ENCODE data around the gene SREBF2. TPM values are rescaled to one million over a fixed set of nuclear protein-coding genes. Genes with fewer than 3 reads are reported as not detected.

The SREBF2 gene
- polyA plus RNA-seq, 3 donors from 2014 or later, result 16.9 to 40.3 (median 22.9) TPM

GRCh38 chr22:41840216-41840615 lies 7.3 kb downstream of the SREBF2 start:
- Mint-ChIP-seq H3K36me3 (peaks cover 4 to 15% (median 5%) of the 10 kb centered on the region in 3 donors), H3K27ac (peak overlapping the region in 5 of 6 donors; percentile 50 to 64 (median 56)), H3K9me3 (no peaks in the 10 kb centered on the region), H3K4me1 (peaks cover 51 to 56% of the 10 kb centered on the region in 2 donors), H3K4me3 (no peak overlapping the region), H3K27me3 (ENCODE audit: low read depth in 3 of 3) (peaks cover 0 to 2% (median 1%) of the 10 kb centered on the region in 3 donors)
- DNase-seq, result no peak

GRCh38 chr22:41841085-41841712 lies 8.3 kb downstream of the SREBF2 start:
- DNase-seq, result no peak
- Mint-ChIP-seq H3K4me3 (no peak overlapping the region), H3K27ac (peak overlapping the region in 4 of 6 donors; percentile 29 to 64 (median 54)), H3K9me3 (no peaks in the 10 kb centered on the region), H3K36me3 (peaks cover 4 to 15% (median 5%) of the 10 kb centered on the region in 3 donors), H3K4me1 (peaks cover 54 to 58% of the 10 kb centered on the region in 2 donors), H3K27me3 (ENCODE audit: low read depth in 3 of 3) (peaks cover 0 to 2% (median 1%) of the 10 kb centered on the region in 3 donors)

- peak overlapping the region in 2 of 6 donors; percentile 8 to 17 for H3K27ac Mint-ChIP-seq
Measured at GRCh38 chr22:41842996-41843970, 10.4 kb downstream of the SREBF2 start.

DNA sequence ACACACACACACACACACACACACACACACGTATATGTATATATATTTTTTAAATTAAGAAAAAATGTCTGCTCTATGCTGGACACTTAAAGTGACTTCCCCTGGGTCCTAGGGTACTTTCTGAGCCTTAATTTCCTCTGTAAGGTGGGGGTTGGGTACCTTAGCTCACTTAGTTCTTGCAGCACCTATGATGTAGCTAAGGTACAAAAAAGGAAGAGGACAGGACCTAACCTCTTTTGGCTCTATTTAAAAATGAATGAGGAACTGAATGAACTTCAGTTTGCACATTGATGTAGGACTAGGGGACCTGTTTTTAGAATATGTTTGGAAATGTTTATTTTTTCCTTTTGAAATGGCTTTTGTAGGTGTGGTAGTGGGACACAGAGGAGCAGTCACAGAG lies 11.1 kb downstream of the SREBF2 start:
- Mint-ChIP-seq H3K9me3 (no peaks in the 10 kb centered on the region), H3K4me1 (peaks cover 58 to 63% of the 10 kb centered on the region in 2 donors), H3K27ac (no peak overlapping the region), H3K4me3 (no peak overlapping the region), H3K36me3 (peaks cover 0 to 6% (median 0%) of the 10 kb centered on the region in 3 donors), H3K27me3 (ENCODE audit: low read depth in 3 of 3) (peaks cover 0 to 2% (median 1%) of the 10 kb centered on the region in 3 donors)
- DNase-seq, result no peak

More at GRCh38 chr22:41842996-41843970, 10.4 kb downstream of the SREBF2 start:
- peaks cover 0 to 6% (median under 1%) of the 10 kb centered on the region in 3 donors for H3K36me3 Mint-ChIP-seq
- no peak for DNase-seq
- H3K4me1 Mint-ChIP-seq, result peaks cover 55 to 62% of the 10 kb centered on the region in 2 donors
- H3K27me3 Mint-ChIP-seq (ENCODE audit: low read depth in 3 of 3), result peaks cover 0 to 2% (median 1%) of the 10 kb centered on the region in 3 donors
- no peaks in the 10 kb centered on the region for H3K9me3 Mint-ChIP-seq
- H3K4me3 Mint-ChIP-seq, result no peak overlapping the region

DNA sequence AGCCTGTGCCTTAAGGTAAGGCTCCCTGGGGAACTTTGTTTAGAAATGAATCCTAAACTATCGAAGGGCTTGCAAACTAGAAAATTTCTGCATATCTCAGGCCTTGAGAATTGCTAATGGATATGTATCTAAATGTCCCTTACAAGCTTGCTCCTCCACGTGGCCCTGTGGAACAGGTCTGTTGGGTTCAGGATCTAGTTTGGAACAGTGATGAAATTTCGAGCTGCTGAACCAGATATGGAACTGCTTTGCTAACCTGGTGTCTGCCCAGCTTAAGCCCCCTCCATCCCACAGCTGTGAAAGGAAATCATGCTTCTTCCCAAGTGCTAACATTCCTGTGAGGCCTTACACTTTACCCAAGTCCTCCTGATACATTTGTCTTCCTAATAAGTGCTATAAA lies 11.6 kb downstream of the SREBF2 start:
- DNase-seq, result no peak
- Mint-ChIP-seq H3K27me3 (ENCODE audit: low read depth in 3 of 3) (peaks cover 0 to 2% (median 0%) of the 10 kb centered on the region in 3 donors), H3K9me3 (no peaks in the 10 kb centered on the region), H3K4me3 (no peak overlapping the region), H3K36me3 (peaks cover 0 to 6% (median 0%) of the 10 kb centered on the region in 3 donors), H3K27ac (no peak overlapping the region), H3K4me1 (peaks cover 58 to 64% of the 10 kb centered on the region in 2 donors)

DNA sequence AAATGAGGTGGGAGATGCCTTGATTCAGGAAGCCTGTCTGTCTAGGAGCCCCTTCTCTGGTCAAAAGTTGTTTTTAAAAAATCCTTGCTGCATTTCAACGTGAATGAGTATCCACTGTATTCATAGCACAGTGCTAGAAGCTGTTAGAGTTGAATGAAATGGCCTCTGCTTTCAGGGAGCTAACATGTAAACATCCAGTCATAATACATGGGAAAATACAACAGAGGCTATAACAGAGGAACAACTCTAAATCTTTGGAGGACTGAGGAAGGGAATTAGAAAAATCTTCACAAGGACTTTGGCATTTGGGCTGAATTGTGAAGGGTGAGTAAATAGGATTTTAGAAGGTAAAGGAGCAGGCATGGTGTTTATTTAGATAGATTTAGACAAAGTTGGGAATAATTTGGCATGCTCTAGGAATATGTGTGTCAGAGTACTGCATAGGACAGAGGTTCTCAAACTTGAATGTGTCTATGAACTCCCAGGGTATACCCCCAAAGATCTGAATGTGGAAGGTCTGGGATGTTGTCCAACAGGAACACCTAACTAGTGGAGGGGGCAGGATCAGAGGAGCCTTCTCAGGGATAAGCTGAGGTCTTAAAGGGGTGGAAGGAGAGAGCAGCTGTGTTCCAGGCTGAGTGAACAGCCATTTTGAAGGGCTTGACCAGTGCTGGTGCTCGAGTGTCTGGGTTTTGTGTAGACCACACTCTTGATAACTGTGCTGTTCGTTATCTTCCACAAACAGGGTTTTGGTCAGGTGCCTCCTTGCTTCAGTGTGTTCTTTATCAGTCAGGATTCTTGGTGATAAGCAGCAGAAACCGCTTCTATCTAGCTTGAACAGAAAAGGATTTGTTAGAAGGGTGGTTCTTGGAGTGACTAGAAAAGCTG lies 12.7 kb downstream of the SREBF2 start:
- H3K4me1 Mint-ChIP-seq, result peaks cover 52 to 62% of the 10 kb centered on the region in 2 donors
- peak overlapping the region in 3 of 6 donors; percentile 3 to 44 (median 23) for H3K27ac Mint-ChIP-seq
- H3K4me3 Mint-ChIP-seq, result no peak overlapping the region
- H3K9me3 Mint-ChIP-seq, result no peaks in the 10 kb centered on the region
- no peak for DNase-seq
- peaks cover 0 to 2% (median 0%) of the 10 kb centered on the region in 3 donors for H3K27me3 Mint-ChIP-seq (ENCODE audit: low read depth in 3 of 3)
- peaks cover 0 to 3% (median 0%) of the 10 kb centered on the region in 3 donors for H3K36me3 Mint-ChIP-seq

GRCh38 chr22:41846268-41846987 lies 13.5 kb downstream of the SREBF2 start:
- Mint-ChIP-seq H3K4me1 (peaks cover 48 to 58% of the 10 kb centered on the region in 2 donors), H3K36me3 (peaks cover 0 to 3% (median 0%) of the 10 kb centered on the region in 3 donors), H3K27ac (peak overlapping the region in 5 of 6 donors; percentile 4 to 65 (median 10)), H3K9me3 (no peaks in the 10 kb centered on the region), H3K27me3 (ENCODE audit: low read depth in 3 of 3) (peaks cover 0 to 2% (median 0%) of the 10 kb centered on the region in 3 donors), H3K4me3 (no peak overlapping the region)
- DNase-seq, result no peak

- peak overlapping the region in 1 of 5 donors; percentile 12 for H3K4me3 Mint-ChIP-seq
- H3K36me3 Mint-ChIP-seq, result peaks cover 0 to 1% (median 1%) of the 10 kb centered on the region in 3 donors
- H3K9me3 Mint-ChIP-seq, result no peaks in the 10 kb centered on the region
- peak overlapping the region; percentile 8 to 36 (median 18) for H3K27ac Mint-ChIP-seq
- peaks cover 0 to 2% (median 0%) of the 10 kb centered on the region in 3 donors for H3K27me3 Mint-ChIP-seq (ENCODE audit: low read depth in 3 of 3)
- H3K4me1 Mint-ChIP-seq, result peaks cover 48 to 55% of the 10 kb centered on the region in 2 donors
- DNase-seq, result no peak
Measured at GRCh38 chr22:41847300-41847699, 14.4 kb downstream of the SREBF2 start.

DNA sequence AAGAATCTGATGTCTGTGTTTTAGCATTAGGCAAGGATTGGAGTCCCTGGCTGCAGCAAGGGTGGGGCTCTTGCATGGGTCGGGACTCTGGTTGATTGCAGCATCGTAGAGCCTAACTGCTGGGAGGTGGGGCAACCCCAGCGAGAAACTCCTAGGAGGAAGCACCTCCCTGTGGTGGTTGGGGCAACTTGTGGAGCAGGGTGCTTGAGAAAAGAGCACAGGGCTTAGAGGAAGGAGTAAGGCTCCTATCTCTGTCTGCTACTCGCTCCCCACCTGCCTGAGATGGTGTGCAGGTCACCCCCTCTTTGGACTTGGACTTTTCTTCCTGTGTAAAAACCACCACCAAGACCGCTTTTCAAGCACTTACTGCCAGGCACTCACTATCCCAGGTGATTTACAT lies 15.6 kb downstream of the SREBF2 start:
- peak overlapping the region; percentile 51 to 62 (median 53) for H3K4me3 Mint-ChIP-seq
- peaks cover 0 to 1% (median 0%) of the 10 kb centered on the region in 3 donors for H3K27me3 Mint-ChIP-seq (ENCODE audit: low read depth in 3 of 3)
- H3K27ac Mint-ChIP-seq, result peak overlapping the region; percentile 34 to 87 (median 64)
- peaks cover 52 to 54% of the 10 kb centered on the region in 2 donors for H3K4me1 Mint-ChIP-seq
- H3K9me3 Mint-ChIP-seq, result no peaks in the 10 kb centered on the region
- peak; percentile 32 to 38 (median 38) for DNase-seq
- H3K36me3 Mint-ChIP-seq, result peaks cover 0 to 3% (median 0%) of the 10 kb centered on the region in 3 donors

DNA sequence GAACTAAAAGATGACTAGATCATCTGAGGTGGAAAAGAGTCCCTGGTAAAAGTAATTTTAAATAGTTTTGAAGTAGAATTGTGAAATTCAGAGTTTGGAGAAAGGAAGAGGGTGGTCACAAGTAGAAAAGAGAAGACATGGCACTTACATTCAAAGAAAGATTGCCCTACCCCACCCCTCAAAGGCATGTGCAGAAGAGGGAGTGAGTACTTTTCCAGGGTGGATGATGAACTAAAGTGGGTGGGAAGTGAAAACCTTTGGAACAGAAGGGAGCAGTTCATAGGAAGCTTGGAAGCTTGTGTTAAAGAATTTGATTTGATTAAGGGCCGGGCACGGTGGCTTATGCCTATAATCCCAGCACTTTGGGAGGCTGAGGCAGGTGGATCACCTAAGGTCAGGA lies 23.6 kb downstream of the SREBF2 start:
- Mint-ChIP-seq H3K4me1 (peaks cover 47 to 55% of the 10 kb centered on the region in 2 donors), H3K4me3 (peak overlapping the region in 1 of 5 donors; percentile 32), H3K27me3 (ENCODE audit: low read depth in 3 of 3) (peaks cover 0 to 9% (median 0%) of the 10 kb centered on the region in 3 donors), H3K27ac (peak overlapping the region; percentile 78 to 93 (median 87)), H3K9me3 (no peaks in the 10 kb centered on the region), H3K36me3 (peaks cover 0 to 3% (median 0%) of the 10 kb centered on the region in 3 donors)
- DNase-seq, result no peak

DNA sequence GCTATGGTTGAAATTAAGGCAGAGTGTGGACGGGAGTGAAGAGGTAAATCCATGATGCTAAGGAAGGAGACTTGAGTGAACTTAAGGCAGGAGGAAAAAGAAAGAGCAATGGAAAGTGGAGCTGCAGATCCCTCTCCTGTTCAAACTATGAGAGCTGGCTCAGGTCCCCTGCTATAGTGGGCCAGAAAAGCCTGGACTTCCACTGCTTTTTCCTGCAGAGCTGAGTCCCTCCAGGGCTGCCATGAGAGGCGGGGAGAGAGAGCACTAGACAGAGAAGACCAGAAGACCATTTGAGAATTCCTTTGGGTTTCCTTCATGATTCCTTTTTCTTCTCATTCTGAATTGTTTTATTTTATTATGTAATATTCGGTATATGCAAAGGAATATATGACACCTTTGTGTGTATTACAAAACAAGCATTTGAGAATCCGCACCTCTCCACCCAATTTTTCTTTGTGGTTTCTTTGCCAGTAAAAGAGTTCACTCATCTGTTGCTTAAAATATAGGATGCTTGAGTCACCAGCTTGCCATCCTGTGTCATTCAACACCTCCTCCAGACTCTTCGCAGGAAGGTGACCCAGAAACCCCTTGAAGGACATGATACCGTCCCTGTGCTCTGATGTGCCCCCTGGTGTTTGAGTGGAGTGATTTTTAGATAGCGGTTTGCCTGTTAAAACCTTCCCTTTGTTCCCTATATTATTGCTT lies 24.4 kb downstream of the SREBF2 start:
- Mint-ChIP-seq H3K36me3 (peaks cover 0 to 2% (median 0%) of the 10 kb centered on the region in 3 donors), H3K4me3 (peak overlapping the region; percentile 18 to 46 (median 24)), H3K9me3 (no peaks in the 10 kb centered on the region), H3K27me3 (ENCODE audit: low read depth in 3 of 3) (peaks cover 0 to 9% (median 0%) of the 10 kb centered on the region in 3 donors), H3K27ac (peak overlapping the region; percentile 78 to 93 (median 88)), H3K4me1 (peaks cover 48 to 59% of the 10 kb centered on the region in 2 donors)
- DNase-seq, result peak; percentile 78 to 82 (median 80)

DNA sequence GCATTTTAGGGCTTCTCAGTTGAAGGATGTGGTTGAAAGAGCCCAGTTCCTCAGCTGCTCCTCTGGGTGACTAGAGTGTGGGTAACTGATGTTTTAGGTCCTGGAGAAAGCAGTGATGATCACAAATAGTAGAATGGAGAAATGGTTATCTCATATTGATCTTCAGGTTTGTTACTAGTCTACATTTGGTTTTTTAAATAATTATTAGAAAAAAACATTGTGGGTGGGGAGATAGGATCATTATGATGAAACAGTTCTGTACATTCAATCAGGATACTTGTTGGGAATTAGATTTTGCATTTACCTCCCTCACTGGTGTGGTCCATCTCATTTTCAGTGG lies 24.9 kb downstream of the SREBF2 start:
- DNase-seq, result no peak
- Mint-ChIP-seq H3K36me3 (no peaks in the 10 kb centered on the region), H3K4me1 (peaks cover 51 to 64% of the 10 kb centered on the region in 2 donors), H3K27ac (peak overlapping the region; percentile 78 to 93 (median 88)), H3K4me3 (peak overlapping the region; percentile 0 to 46 (median 18)), H3K9me3 (no peaks in the 10 kb centered on the region), H3K27me3 (ENCODE audit: low read depth in 3 of 3) (peaks cover 0 to 9% (median 0%) of the 10 kb centered on the region in 3 donors)
